GM12878 (cell line): ENCODE measurements around the gene SEMA5A. TPM values are rescaled to one million over a fixed set of nuclear protein-coding genes. Genes with fewer than 3 reads are reported as not detected.

Experiments
- ATAC-seq: fragments of 200-7000 bp; cut with Tn5 transposase; 3 replicates; pipeline ENCODE4 v1.9.1; 2020; ENCODE audit warnings: mild to moderate bottlenecking, moderate library complexity
- BruUV-seq: library from RNA; stranded (reverse); fragments of 400-500 nt; replicated peaks from 2 replicates; lab custom pipeline; 2021; lab: Mats Ljungman, UMichigan
- CTCF ChIA-PET: fragments of 300-600 bp; sonication (Branson Sonifier 250); formaldehyde crosslinking; extraction: SDS; loops from one replicate; lab custom pipeline; 2021; ENCODE audit warnings: inconsistent platforms; lab: Yijun Ruan, JAX
- POLR2A ChIA-PET: fragments of 350-600 bp; formaldehyde crosslinking; extraction: SDS; loops from one replicate; lab custom pipeline; 2021; ENCODE audit warnings: inconsistent platforms; lab: Charles Lee
- RAD21 ChIA-PET: fragments of 300-600 bp; sonication (Branson Sonifier 250); formaldehyde crosslinking; loops from one replicate; lab custom pipeline; 2023; ENCODE audit warnings: antibody characterized with exemption; ENCODE audit not compliant: unreplicated experiment; lab: Charles Lee
- SMC1A ChIA-PET: fragments of 300-600 bp; sonication (Branson Sonifier 250); formaldehyde crosslinking; loops from one replicate; lab custom pipeline; 2023; ENCODE audit not compliant: unreplicated experiment, uncharacterized antibody; lab: Charles Lee
- DNase-seq: peaks from one replicate; pipeline ENCODE4 v3.0.0-alpha.2; 2011; ENCODE audit warnings: low read depth, low spot score
- FAIRE-seq: peaks from 3 replicates; lab custom pipeline; 2011; peaks lifted over from hg19 to GRCh38; lab: Jason Lieb, UNC
- H2AFZ ChIP-seq: 2 replicates; pipeline ENCODE4 v1.6.0; 2011; ENCODE audit warnings: low read depth, low read length, control low read depth; ENCODE audit not compliant: control insufficient read depth
- H3K27ac ChIP-seq: 2 replicates; pipeline ENCODE4 v1.5.1; 2011; ENCODE audit warnings: control low read depth; ENCODE audit not compliant: control insufficient read depth, insufficient read depth
- H3K27me3 ChIP-seq, 2 experiments: replicated peaks in 1 of 2; 2 replicates each; pipeline versions ENCODE4 v1.6.0 to v1.6.1; 2011; ENCODE audit warnings: low read length in 1 of 2; ENCODE audit not compliant: control insufficient read depth in 2 of 2, insufficient read depth in 2 of 2
- H3K36me3 ChIP-seq, 2 experiments: 2 replicates each; pipeline ENCODE4 v1.5.1; 2011; ENCODE audit warnings: low read length in 1 of 2; ENCODE audit not compliant: control insufficient read depth in 2 of 2, insufficient read depth in 2 of 2
- H3K4me1 ChIP-seq: 2 replicates; pipeline ENCODE4 v1.6.1; 2011; ENCODE audit warnings: mild to moderate bottlenecking, low read length, moderate library complexity, mixed read lengths; ENCODE audit not compliant: control insufficient read depth, insufficient read depth
- H3K4me2 ChIP-seq: 2 replicates; pipeline ENCODE4 v1.6.0; 2011; ENCODE audit warnings: control low read depth; ENCODE audit not compliant: control insufficient read depth, insufficient read depth
- H3K4me3 ChIP-seq: fragments of 200-600 bp; sonication (generic); 2 replicates; pipeline ENCODE4 v1.5.1; 2016
- H3K79me2 ChIP-seq: 2 replicates; pipeline ENCODE4 v1.6.0; 2011; ENCODE audit warnings: low read length; ENCODE audit not compliant: control insufficient read depth, insufficient read depth
- H3K9ac ChIP-seq: 2 replicates; pipeline ENCODE4 v1.8.0; 2011; ENCODE audit warnings: low read length, control low read depth, mixed read lengths; ENCODE audit not compliant: control insufficient read depth, insufficient read depth
- H3K9me3 ChIP-seq: replicated peaks from 3 replicates; pipeline ENCODE4 v1.5.1; 2011; ENCODE audit warnings: mild to moderate bottlenecking, low read length; ENCODE audit not compliant: control insufficient read depth, insufficient read depth
- H4K20me1 ChIP-seq: 2 replicates; pipeline ENCODE4 v1.6.0; 2011; ENCODE audit not compliant: control insufficient read depth, insufficient read depth
- ATF7 ChIP-seq: fragments of 450-650 bp; IDR thresholded peaks from 2 replicates; pipeline ENCODE4 v1.6.1; 2016; ENCODE audit warnings: low read depth, mild to moderate bottlenecking
- CREM ChIP-seq: IDR thresholded peaks from 2 replicates; pipeline ENCODE4 v1.6.1; 2014; ENCODE audit warnings: antibody characterized with exemption, low read depth
- FOXM1 ChIP-seq: IDR thresholded peaks from 2 replicates; pipeline ENCODE4 v1.6.1; 2012; ENCODE audit warnings: low read depth, mild to moderate bottlenecking, inconsistent platforms, low read length, moderate library complexity
- KLF5 ChIP-seq: fragments of 450-650 bp; IDR thresholded peaks from 2 replicates; pipeline ENCODE4 v1.6.1; 2014; ENCODE audit warnings: mild to moderate bottlenecking; ENCODE audit not compliant: partially characterized antibody
- MTA3 ChIP-seq: IDR thresholded peaks from 2 replicates; pipeline ENCODE4 v1.6.1; 2012; ENCODE audit warnings: low read length, inconsistent platforms, borderline replicate concordance
- MYB ChIP-seq: fragments of 150-350 bp; IDR thresholded peaks from 2 replicates; pipeline ENCODE4 v1.6.1; 2014; ENCODE audit warnings: mild to moderate bottlenecking, low read depth, low read length, borderline replicate concordance
- PAX5 ChIP-seq: IDR thresholded peaks from 2 replicates; pipeline ENCODE4 v1.6.1; 2011; ENCODE audit warnings: low read depth, low read length, borderline replicate concordance
- POLR2AphosphoS5 ChIP-seq: IDR thresholded peaks from 2 replicates; pipeline ENCODE4 v1.6.1; 2011; ENCODE audit warnings: mild to moderate bottlenecking, low read length, inconsistent platforms
- RB1 ChIP-seq: fragments of 450-650 bp; formaldehyde crosslinking; IDR thresholded peaks from 2 replicates; pipeline ENCODE4 v1.6.1; 2017; ENCODE audit warnings: mild to moderate bottlenecking, borderline replicate concordance
- SKIL ChIP-seq: fragments of 450-650 bp; IDR thresholded peaks from 2 replicates; pipeline ENCODE4 v1.6.1; 2017; ENCODE audit warnings: mild to moderate bottlenecking, low read depth, inconsistent platforms; ENCODE audit not compliant: poor library complexity, severe bottlenecking
- SRF ChIP-seq, 2 experiments: IDR thresholded peaks; 2 replicates each; pipeline ENCODE4 v1.6.1; 2011; ENCODE audit warnings: low read depth in 2 of 2, low read length in 2 of 2, mild to moderate bottlenecking in 1 of 2, moderate library complexity in 1 of 2
- TBL1XR1 ChIP-seq: IDR thresholded peaks from 2 replicates; pipeline ENCODE4 v1.6.1; 2012; ENCODE audit warnings: low read depth, low read length, improper control_type of control experiment
- WRNIP1 ChIP-seq: IDR thresholded peaks from 2 replicates; pipeline ENCODE4 v1.6.1; 2011; ENCODE audit warnings: low read depth, low read length, improper control_type of control experiment, borderline replicate concordance
- ZNF217 ChIP-seq: fragments of 450-650 bp; IDR thresholded peaks from 2 replicates; pipeline ENCODE4 v1.6.1; 2017; ENCODE audit warnings: antibody characterized with exemption, mild to moderate bottlenecking
- WGBS: methylation state at CpG from one replicate; pipeline ENCODE4 v1.1.6; 2016; ENCODE audit warnings: low lambda C conversion rate; ENCODE audit not compliant: insufficient replicate concordance, insufficient coverage; ENCODE audit errors: missing lambda C conversion rate; 5-methylcytosine and 5-hydroxymethylcytosine counted together
- in situ Hi-C: fragments of 300-500 bp; cut with MboI; formaldehyde crosslinking; loops from 9 replicates; pipeline ENCODE4 v1.14.3; 2018; ENCODE audit warnings: mixed read lengths
- intact Hi-C: fragments of 100-400 bp; cut with micrococcal nuclease; formaldehyde crosslinking; loops from one replicate; pipeline ENCODE4 v1.14.2; 2022; ENCODE audit not compliant: unreplicated experiment
- polyA plus RNA-seq, 11 experiments: library from polyadenylated mRNA; depleted of rRNA in 4 of 11; unstranded in 6 of 11; stranded (reverse) in 5 of 11; fragments of >200 nt; fragmentation: Nextera tagmentation in 4 of 11; fragmentation: Illumina TruSeq in 1 of 11; extraction: Ambion mirVana in 4 of 11; extraction: Trizol in 1 of 11; gene quantifications; 1 replicate in 1 of 11; 2 replicates in 10 of 11; pipeline versions ENCODE4 v1.2.1 to v1.2.3, GENCODE V29; 2011 to 2016; ENCODE audit warnings: inconsistent platforms in 2 of 11, missing spikeins in 2 of 11, low read depth in 1 of 11
- total RNA-seq, 4 experiments: library from RNA; depleted of rRNA in 3 of 4; stranded (reverse); fragments of >200 nt in 3 of 4; fragmentation: Illumina TruSeq in 1 of 4; extraction: Trizol in 1 of 4; gene quantifications; 2 replicates each; pipeline versions ENCODE4 v1.2.1 to v1.2.3, GENCODE V29; 2013 to 2021

Gene SEMA5A
- total and polyA plus RNA-seq, 10 of the 15 experiments (the other 5 are each of a cell fraction or from before 2014, with no cell fraction given) = 0.03 to 2.4 (median 0.09) TPM; not detected in 1

DNA sequence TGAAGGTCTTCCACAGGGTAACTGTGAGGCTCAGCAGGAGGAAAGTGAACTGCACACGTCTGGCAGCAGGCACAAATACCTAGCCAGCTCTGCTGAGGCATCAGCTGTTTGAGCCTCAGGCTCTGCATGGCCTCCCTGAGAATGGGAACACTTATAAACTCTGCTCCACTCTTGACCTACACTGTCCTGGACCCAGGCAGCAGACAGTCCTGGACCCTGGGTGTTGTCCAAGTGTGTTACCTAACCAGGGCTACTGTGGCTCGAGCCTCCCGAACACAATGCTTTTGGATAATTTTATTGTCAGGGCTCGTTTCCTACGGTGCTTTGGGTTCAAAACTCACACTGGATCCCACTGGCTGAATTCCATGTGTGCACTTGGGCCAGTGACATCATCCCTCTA is 497.9 kb downstream of the SEMA5A start:
- no peak overlapping the region for H2AFZ ChIP-seq
- RAD21 ChIA-PET = no interaction called here
- BruUV-seq = no TSS peak
- POLR2A ChIA-PET = no interaction called here
- no peak for DNase-seq
- 14% methylated on average over 5 of the region's 5 CpGs for WGBS
- H3K4me1 ChIP-seq = no peaks in the 10 kb centered on the region
- intact Hi-C loops = no loop called here
- H3K9ac ChIP-seq = no peak overlapping the region
- no peaks in the 10 kb centered on the region for H3K36me3 ChIP-seq
- TF ChIP-seq CREM (no peak), FOXM1 (no peak), MTA3 (no peak), SRF (IDR thresholded peaks at IDR 0.05; ENCODE audit: low read depth in 2 of 2, low read length in 2 of 2) (no peak), SKIL (no peak), ATF7 (no peak), ZNF217 (no peak), PAX5 (no peak), MYB (no peak), WRNIP1 (no peak), RB1 (no peak), TBL1XR1 (no peak), KLF5 (no peak), POLR2AphosphoS5 (no peak)
- H3K27me3 ChIP-seq = no peaks in the 10 kb centered on the region
- no peaks in the 10 kb centered on the region for H4K20me1 ChIP-seq
- H3K9me3 ChIP-seq = no peaks in the 10 kb centered on the region
- CTCF ChIA-PET = no interaction called here
- H3K4me3 ChIP-seq = no peak overlapping the region
- in situ Hi-C loops = no loop called here
- no peak for ATAC-seq
- H3K79me2 ChIP-seq = no peaks in the 10 kb centered on the region
- SMC1A ChIA-PET = no interaction called here
- H3K4me2 ChIP-seq = no peak overlapping the region
- FAIRE-seq = no peak
- H3K27ac ChIP-seq = no peak overlapping the region
